Inflammatory macrophage treated with lipopolysaccharide for 1 hour (primary cell): ENCODE results near the gene FEM1C.

Source experiments
- DNase-seq, 2 donors: peaks; one replicate each; pipeline ENCODE4 v3.0.0-alpha.2; 2020 to 2022

The FEM1C gene

DNA sequence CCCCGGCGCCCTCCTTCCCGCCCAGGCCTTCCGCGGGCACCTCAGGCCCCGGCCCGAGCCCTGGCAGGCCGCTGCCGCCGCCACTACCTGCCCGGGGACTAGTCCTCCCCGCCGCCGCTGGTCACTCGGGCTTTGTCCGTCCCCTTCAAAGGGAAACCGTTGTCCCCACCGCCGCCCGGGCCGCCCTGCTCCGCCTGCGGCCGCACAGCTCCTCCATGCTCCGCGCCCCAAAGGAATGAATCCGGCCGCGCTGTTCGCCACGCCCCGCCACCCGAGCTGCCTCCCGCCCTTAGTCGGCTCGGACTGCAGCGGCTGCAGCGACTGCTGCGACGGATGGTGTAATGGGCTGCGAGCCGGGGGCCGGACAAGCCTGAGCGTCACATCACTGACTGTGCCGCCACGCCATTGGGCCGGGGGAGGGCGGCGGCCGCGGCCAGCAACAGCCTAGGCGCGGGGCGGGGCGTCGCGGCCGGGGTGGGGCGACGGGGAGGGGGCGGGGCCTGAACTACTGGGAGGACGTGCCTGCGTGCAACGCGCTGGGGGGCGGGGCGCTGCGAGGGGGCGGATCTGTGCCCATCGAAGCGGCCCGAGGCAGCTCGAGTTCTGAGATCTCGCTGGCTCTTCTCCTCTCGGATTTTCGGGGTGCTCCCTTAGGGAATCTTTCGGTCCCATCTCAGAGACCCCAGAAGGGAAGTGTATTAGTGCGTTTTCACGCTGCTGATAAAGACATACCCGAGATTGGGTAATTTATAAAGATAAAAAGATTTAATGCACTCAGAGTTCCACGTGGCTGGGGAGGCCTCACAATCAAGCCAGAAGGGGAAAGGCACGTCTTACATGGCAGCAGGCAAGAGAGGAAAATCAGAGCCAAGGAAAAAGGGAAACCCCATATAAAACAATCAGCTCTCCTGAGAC is at the start of gene FEM1C:
Gene FEM1C, minus strand, starts transcription at position 340 of the 915 bp plus-strand sequence. CDS start 1,282 bp downstream, outside the sequence.
- DNase-seq, result peak; percentile 97

DNA sequence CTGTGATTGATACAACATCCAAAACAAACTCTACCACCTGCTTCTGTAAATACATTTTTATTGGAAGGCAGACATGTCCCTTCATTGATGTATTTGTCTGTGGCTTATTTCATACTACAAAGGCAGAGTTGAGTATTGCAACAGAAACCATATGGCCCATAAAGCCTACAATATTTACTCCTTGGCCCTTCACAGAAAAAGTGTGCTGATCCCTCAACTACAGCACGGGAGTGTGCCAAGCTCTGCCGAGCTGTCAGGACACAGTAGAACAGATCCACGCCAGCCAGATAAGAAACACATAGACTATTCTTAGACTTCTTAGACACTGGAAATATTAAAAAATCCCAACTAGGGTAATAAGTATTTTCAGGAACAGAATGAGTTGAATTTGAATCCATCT is 44.5 kb upstream of the FEM1C start:
- no peak for DNase-seq

DNA sequence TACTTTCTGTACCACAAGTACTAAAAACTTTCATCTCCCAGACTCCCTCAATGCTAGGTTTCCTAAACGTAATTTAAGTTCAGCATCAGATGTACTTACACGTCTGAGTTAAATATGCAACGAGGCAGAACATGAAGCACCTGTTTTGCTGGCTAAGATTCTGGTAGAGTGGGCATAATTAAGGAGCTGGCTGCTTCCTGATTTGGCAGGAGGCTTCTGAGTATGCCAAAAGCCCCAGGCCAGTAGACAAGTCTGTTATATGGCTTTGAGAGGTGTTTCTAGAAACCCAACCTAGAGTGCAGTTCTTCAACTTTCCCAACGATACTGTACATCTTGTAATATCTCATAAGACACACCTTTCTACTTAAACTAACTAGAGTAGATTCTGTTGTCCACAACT is 44.1 kb upstream of the FEM1C start:
- DNase-seq, result no peak

DNA sequence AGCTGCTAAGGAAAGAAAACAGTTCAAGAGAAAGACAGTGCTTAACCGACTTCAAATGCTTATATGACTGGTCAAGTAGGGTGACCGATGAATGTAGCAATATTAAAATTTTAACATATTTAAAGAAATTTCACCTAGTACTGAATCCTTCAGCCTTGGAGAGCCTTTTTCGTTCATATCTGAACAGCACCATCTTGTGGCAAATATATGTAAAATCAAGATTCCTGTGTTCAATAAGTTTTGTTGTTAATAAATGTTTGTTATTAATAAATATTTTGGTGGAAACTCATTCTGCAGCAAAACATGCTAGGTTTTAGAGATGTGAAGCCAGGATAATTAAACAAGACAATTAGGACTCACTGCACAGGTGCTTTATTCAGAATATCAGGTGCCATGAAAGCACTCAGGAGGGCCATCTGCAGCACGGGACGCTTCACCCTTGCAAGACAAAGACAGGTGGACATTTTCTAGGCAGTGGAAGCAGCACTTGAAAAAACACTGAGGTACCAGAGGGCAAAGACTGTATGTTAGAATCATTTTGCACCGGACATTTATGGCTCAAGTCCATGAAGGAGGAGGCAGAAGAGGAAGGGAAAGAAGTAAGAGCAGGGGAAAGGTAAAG is 42.1 kb upstream of the FEM1C start:
- DNase-seq, result peak; percentile 32 to 49

DNA sequence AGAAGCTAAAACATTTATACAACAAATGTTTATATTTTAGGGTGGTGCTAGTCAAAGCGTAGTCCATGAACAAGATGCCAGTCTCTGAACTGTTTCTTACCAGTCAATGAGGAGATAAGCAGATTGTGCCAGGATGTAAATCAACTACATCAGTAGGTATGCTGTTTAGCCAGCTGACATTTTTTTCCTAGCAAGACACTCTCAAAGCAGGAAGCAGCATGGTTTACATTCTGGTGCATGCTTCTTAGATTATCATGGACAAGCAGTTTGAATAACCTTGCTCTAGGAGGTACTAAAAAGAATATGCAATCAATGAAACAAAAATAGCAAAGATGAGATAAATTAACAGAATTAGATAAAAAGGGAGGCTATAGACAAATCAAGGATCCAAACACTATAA is 40.7 kb upstream of the FEM1C start:
- no peak for DNase-seq

- DNase-seq, result no peak
These were observed 39.9 kb upstream of the FEM1C start for GRCh38 chr5:115584501-115584900.

- DNase-seq, result no peak
These were observed 38.9 kb upstream of the FEM1C start for GRCh38 chr5:115583474-115583873.

- no peak for DNase-seq
These were observed 36.4 kb upstream of the FEM1C start for GRCh38 chr5:115580941-115581340.

DNA sequence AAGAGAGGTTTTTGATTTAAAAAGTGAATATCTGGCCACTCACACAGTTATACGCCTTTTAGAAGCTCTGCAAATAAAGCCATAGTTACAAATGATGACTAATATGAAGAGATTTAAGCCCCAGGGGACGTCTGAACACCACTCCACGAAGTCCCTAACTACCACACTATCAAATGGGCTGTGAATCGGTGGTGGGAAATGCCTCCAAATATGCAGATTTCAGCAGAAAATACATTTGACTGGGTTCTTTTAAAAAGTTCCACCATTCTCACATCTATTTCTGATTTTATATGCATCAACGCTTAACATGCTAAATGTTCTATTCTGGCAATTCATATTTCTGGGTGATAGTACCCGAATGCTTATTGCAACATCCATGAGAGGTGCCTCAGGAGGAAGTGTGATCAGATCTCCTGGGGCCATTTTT is 35.2 kb upstream of the FEM1C start:
- DNase-seq, result no peak

DNA sequence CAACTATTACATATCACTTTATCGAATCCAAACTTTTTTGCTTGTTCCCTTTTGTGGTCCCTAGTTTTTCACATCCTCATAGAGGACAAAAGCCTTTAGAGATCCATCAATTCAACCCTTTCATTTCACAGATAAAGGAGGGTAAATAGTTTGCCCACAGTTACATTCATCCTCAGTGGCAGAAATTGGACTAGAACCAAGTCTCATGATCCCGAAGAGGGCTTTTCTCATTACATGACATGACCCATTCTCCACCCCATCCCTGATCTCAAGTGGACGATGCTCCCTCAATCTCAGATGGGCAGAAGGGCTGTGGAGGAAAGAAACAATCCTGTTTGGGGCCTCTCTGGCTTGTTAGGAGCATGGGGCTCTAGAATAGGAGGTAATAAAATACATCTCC is 34.6 kb upstream of the FEM1C start:
- no peak for DNase-seq

DNA sequence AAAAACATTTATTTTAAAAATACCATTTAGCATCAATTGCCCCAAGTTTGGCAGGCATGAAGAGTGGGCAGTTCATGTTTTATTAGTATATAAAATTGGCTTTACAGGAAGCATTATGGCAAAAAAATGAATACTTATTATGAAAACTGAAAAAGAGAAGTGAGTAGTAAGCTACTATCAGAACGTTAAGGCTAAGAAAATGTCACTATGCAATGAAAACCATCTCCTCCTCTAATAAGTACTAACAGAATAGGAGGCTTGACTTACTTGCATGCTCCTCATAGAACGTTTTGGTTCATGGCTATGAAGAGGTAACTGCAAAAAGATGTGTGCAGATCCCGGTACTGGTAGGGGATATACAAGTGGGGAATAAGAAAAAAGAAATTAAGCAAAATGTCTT is 34.1 kb upstream of the FEM1C start:
- no peak for DNase-seq

- DNase-seq, result no peak
These were observed 33.2 kb upstream of the FEM1C start for GRCh38 chr5:115577741-115578140.

DNA sequence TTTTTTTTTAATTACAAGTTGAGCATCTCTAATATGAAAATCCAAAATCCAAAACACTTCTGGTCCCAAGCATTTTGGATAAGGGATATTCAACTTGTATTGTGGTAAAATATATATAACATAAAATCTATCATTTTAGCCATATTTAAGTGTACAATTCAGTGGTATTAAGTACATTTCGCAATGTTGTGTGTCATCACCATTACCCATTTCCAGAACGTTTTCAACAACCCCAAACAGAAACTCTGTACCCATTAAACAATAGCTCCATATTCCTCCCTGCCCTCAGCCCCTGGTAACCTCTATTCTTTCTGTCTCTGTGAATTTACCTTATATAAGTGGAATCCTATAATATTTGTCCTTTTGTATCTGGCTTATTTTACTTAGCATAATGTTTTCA is 32.8 kb upstream of the FEM1C start:
- DNase-seq, result no peak

DNA sequence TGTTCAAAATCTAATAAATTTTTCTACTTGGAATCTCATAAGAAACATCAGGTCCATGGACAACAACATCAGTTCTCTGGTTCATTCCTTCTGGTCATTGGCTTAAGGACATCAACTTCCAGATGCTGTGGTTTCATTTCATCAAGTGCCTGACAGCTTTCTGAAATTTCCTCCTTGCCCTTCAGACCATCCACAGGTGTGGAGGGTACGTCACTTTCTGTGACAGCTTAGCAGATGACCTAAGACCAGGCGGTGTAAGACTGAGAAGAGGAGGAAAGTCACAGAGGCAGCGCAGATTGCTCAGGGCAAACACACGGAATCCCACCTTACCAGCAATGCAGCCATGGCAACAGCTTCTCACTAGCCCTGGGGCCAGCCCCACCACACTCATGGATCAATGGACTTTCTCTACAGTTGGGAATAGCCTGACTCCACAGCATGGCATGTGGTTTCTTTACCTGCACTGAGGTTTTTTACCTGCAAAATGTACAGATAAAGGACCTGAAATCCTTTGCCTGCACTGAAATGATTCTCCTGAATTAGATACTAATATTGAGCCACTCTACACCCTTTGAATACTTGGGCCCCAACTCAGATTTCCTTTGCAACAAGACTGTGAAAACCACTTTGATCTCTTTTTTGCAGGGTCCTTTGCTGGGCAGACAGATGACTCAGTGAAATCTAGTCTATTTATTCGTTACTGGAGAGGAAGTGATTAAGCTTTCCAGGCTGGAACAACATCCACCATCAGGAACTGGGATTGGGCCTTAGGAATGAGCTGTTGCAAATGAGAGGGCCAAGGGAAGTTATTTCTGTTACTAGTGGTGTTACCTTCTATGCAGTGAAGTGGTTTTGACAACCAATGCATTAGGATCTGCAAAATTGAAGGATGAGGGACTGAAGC is 30.8 kb upstream of the FEM1C start:
- no peak for DNase-seq

GRCh38 chr5:115573133-115573532 is 28.6 kb upstream of the FEM1C start:
- DNase-seq, result no peak

DNA sequence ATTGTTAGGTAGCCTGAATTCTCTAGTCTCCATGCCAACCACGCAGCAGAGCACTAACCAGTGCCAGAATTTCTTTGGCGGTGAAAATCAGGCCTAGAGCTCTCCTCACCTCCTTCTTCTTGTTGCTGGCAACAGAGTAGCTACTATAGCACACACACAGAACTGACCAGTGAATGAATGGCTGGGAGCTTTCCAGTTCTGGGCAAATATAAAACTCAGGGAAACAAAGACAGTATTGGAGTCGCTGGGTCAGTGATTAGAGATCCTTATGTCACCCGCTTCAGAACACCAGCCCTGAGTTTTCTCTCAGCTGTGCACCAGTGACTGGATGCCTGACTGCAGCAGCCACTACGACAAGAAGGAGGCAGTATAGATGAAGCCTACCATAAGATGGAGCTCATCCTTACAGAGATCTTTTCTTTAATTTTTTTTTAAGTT is 26.9 kb upstream of the FEM1C start:
- no peak for DNase-seq

GRCh38 chr5:115568668-115569067 is 24.1 kb upstream of the FEM1C start:
- DNase-seq, result no peak

- DNase-seq, result no peak
These were observed 20.7 kb upstream of the FEM1C start for GRCh38 chr5:115565233-115565632.

GRCh38 chr5:115561176-115561575 is 16.6 kb upstream of the FEM1C start:
- no peak for DNase-seq

DNA sequence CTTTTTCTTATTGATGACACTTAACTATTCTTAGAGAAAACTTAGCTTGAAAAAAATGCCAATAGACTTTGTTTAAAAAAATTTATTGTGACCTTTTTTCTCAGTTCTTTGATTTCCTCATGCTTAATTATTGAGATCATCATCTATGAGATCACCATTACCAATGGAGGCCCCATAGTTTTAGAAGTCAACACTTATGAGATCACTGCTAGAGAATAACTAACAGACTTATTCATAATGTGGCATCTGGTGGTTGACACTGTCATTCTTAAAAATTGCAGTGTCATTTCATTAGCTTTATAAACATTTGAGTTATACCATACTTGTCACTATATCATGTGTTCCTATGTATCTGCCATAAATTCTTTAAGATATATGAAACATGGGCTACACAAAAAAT is 14.9 kb upstream of the FEM1C start:
- DNase-seq, result no peak

- DNase-seq, result no peak
These were observed 13.9 kb upstream of the FEM1C start for GRCh38 chr5:115558388-115558956.

GRCh38 chr5:115557667-115558387 is 13.3 kb upstream of the FEM1C start:
- DNase-seq, result no peak
